Fibroblast of lung (primary cell): ENCODE data around the gene PSMG2. TPM values are rescaled to one million over a fixed set of nuclear protein-coding genes. Genes with fewer than 3 reads are reported as not detected.

ENCODE experiments used
- DNase-seq, 2 donors: peaks; one replicate each; pipeline versions ENCODE4 v3.0.0 to v3.0.0-alpha.2; 2010; ENCODE audit warnings: low read depth in 2 of 2
- H2AFZ ChIP-seq: 2 replicates; pipeline ENCODE4 v1.5.1; 2012; ENCODE audit warnings: low read length, control low read depth, inconsistent platforms
- H3K27ac ChIP-seq: 2 replicates; pipeline ENCODE4 v1.5.1; 2011; ENCODE audit warnings: low read length, control low read depth; ENCODE audit not compliant: insufficient read depth
- H3K27me3 ChIP-seq: 2 replicates; pipeline ENCODE4 v1.5.1; 2011; ENCODE audit warnings: mild to moderate bottlenecking, low read length; ENCODE audit not compliant: control insufficient read depth, insufficient read depth
- H3K36me3 ChIP-seq: 2 replicates; pipeline ENCODE4 v1.5.1; 2011; ENCODE audit warnings: low read length; ENCODE audit not compliant: control insufficient read depth, insufficient read depth
- H3K4me1 ChIP-seq: 2 replicates; pipeline ENCODE4 v1.5.1; 2011; ENCODE audit warnings: low read length; ENCODE audit not compliant: control insufficient read depth, insufficient read depth; ENCODE audit errors: extremely low read depth
- H3K4me2 ChIP-seq: 2 replicates; pipeline ENCODE4 v1.5.1; 2011; ENCODE audit warnings: low read length, control low read depth; ENCODE audit not compliant: insufficient read depth; ENCODE audit errors: extremely low read depth
- H3K4me3 ChIP-seq, 4 experiments: fragments of 200-600 bp in 1 of 4; sonication (generic) in 1 of 4; replicated peaks in 1 of 4; 2 replicates each; pipeline ENCODE4 v1.5.1; 2011 to 2016; ENCODE audit warnings: low read length in 4 of 4, low read depth in 3 of 4, mild to moderate bottlenecking in 3 of 4, control low read depth in 2 of 4, inconsistent platforms in 1 of 4, mixed read lengths in 1 of 4; ENCODE audit not compliant: insufficient read depth in 1 of 4; ENCODE audit errors: control extremely low read depth in 1 of 4
- H3K79me2 ChIP-seq: 2 replicates; pipeline ENCODE4 v1.5.1; 2012; ENCODE audit warnings: mild to moderate bottlenecking, low read length, inconsistent platforms; ENCODE audit not compliant: control insufficient read depth, insufficient read depth
- H3K9ac ChIP-seq: 2 replicates; pipeline ENCODE4 v1.5.1; 2011; ENCODE audit warnings: mild to moderate bottlenecking, low read length, control low read depth; ENCODE audit not compliant: insufficient read depth
- H3K9me3 ChIP-seq: 2 replicates; pipeline ENCODE4 v1.5.1; 2012; ENCODE audit warnings: low read depth, low read length; ENCODE audit not compliant: control insufficient read depth, insufficient read depth
- H4K20me1 ChIP-seq: 2 replicates; pipeline ENCODE4 v1.5.1; 2011; ENCODE audit warnings: low read length; ENCODE audit not compliant: control insufficient read depth, insufficient read depth; ENCODE audit errors: extremely low read depth
- CTCF ChIP-seq, 2 donors: IDR thresholded peaks in 1 of 2; conservative IDR thresholded peaks in 1 of 2; 1 replicate in 1 of 2; 2 replicates in 1 of 2; pipeline ENCODE4 v1.5.1; 2011 to 2012; ENCODE audit warnings: low read length in 2 of 2, control low read depth in 1 of 2, inconsistent platforms in 1 of 2, low read depth in 1 of 2, mild to moderate bottlenecking in 1 of 2
- EZH2 ChIP-seq: IDR thresholded peaks from 2 replicates; pipeline ENCODE4 v1.5.1; 2012; ENCODE audit warnings: low read length, control low read depth, mild to moderate bottlenecking; ENCODE audit errors: missing control alignments
- polyA plus RNA-seq, 2 donors: library from polyadenylated mRNA; depleted of rRNA in 1 of 2; stranded (reverse) in 1 of 2; unstranded in 1 of 2; fragments of >200 nt; gene quantifications; 2 replicates each; pipeline ENCODE4 v1.2.1, GENCODE V29; 2011 to 2012; ENCODE audit warnings: missing spikeins in 1 of 2
- total RNA-seq: library from RNA; depleted of rRNA; stranded (reverse); fragments of >200 nt; gene quantifications from 2 replicates; pipeline ENCODE4 v1.2.1, GENCODE V29; 2014

Gene PSMG2
- total and polyA plus RNA-seq, 2 donors (not counting 1 experiment from before 2014, with no cell fraction given) = 72.8 to 79.4 TPM

DNA sequence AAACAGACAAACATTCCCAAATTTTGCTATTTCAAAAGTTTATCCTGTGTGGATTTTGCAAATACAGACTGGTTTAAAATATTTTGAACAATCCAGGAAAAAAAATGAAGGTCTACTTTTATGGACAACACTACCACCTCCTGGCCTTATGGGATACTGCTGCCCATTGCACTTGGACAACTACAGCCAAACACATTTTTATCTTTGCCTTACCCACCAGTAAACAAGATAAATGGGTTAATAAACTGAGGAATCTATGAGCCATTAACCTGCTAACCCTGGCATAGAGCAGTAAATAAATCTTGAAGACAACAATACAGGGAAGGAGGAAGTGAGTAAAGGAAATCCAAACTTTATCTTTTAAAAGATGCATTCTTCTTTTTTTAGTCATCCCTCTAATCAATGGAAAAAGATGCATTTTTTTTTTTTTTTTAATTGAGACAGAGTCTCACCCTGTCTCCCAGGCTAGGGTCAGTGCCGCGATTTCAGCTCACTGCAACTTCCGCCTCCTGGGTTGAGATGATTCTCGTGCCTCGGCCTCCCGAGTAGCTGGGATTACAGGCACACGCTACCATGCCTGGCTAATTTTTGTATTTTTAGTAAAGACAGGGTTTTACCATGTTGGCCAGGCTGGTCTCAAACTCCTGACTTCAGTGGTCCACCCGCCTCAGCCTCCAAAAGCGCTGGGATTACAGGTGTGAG is 42.8 kb upstream of the PSMG2 start:
- peaks cover 2% of the 10 kb centered on the region for H3K4me1 ChIP-seq
- no peak overlapping the region for H3K9ac ChIP-seq
- peaks cover 20% of the 10 kb centered on the region for H3K79me2 ChIP-seq
- H3K4me3 ChIP-seq = no peak overlapping the region
- H4K20me1 ChIP-seq = no peaks in the 10 kb centered on the region
- TF ChIP-seq EZH2 (no peak), CTCF (conservative IDR thresholded peaks at IDR 0.05 in 1 of 2, IDR thresholded peaks at IDR 0.05 in 1 of 2; ENCODE audit: low read depth in 1 of 2, low read length in 2 of 2) (peak; percentile 90 to 95)
- no peaks in the 10 kb centered on the region for H3K36me3 ChIP-seq
- DNase-seq = peak; percentile 61 to 80
- no peak overlapping the region for H3K27ac ChIP-seq
- H2AFZ ChIP-seq = no peak overlapping the region
- H3K27me3 ChIP-seq = no peaks in the 10 kb centered on the region
- no peaks in the 10 kb centered on the region for H3K9me3 ChIP-seq
- H3K4me2 ChIP-seq = no peak overlapping the region

DNA sequence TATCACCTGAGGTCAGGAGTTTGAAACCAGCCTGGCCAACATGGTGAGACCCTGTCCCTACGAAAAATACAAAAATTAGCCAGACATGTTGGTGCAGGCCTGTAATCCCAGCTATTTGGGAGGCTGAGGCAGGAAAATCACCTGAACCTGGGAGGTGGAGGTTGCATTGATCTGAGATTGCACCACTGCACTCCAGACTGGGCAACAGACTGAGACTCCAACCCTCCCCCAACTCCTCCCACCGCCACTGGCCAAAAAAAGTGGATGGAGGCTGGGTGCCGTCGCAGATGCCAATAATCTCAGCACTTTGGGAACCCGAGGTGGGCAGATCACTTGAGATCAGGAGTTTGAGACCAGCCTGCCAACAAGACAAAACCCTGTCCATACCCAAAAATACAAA is 34.8 kb upstream of the PSMG2 start:
- no peak for TF ChIP-seq CTCF (conservative IDR thresholded peaks at IDR 0.05 in 1 of 2, IDR thresholded peaks at IDR 0.05 in 1 of 2; ENCODE audit: low read depth in 1 of 2, low read length in 2 of 2)
- no peak for TF ChIP-seq EZH2
- Histone ChIP-seq H3K9me3 (no peaks in the 10 kb centered on the region), H3K36me3 (no peaks in the 10 kb centered on the region), H2AFZ (no peak overlapping the region), H3K4me1 (no peaks in the 10 kb centered on the region), H3K27ac (no peak overlapping the region), H3K27me3 (no peaks in the 10 kb centered on the region), H3K4me2 (no peak overlapping the region), H3K79me2 (no peaks in the 10 kb centered on the region), H4K20me1 (no peaks in the 10 kb centered on the region), H3K9ac (no peak overlapping the region), H3K4me3 (no peak overlapping the region)
- DNase-seq = no peak

- no peaks in the 10 kb centered on the region for H4K20me1 ChIP-seq
- H3K27me3 ChIP-seq = no peaks in the 10 kb centered on the region
- H3K9me3 ChIP-seq = no peaks in the 10 kb centered on the region
- peak; percentile 44 to 45 for DNase-seq
- no peak for TF ChIP-seq EZH2
- no peak for TF ChIP-seq CTCF (conservative IDR thresholded peaks at IDR 0.05 in 1 of 2, IDR thresholded peaks at IDR 0.05 in 1 of 2; ENCODE audit: low read depth in 1 of 2, low read length in 2 of 2)
- peaks cover 1% of the 10 kb centered on the region for H3K36me3 ChIP-seq
- no peaks in the 10 kb centered on the region for H3K4me1 ChIP-seq
- peak overlapping the region in 1 of 4 experiments; percentile 14 for H3K4me3 ChIP-seq
- H3K27ac ChIP-seq = peak overlapping the region; percentile 56
- H3K4me2 ChIP-seq = peak overlapping the region; percentile 40
- no peaks in the 10 kb centered on the region for H3K79me2 ChIP-seq
- no peak overlapping the region for H3K9ac ChIP-seq
- H2AFZ ChIP-seq = peak overlapping the region; percentile 86
These were observed 23.6 kb upstream of the PSMG2 start for GRCh38 chr18:12679183-12679786.
